ENCODE measurements around the gene F13A1. TPM values are rescaled to one million over a fixed set of nuclear protein-coding genes. Genes with fewer than 3 reads are reported as not detected.

The F13A1 gene
- polyA plus RNA-seq, 1 donor (not counting 4 experiments of a cell fraction or from before 2014, with no cell fraction given), result not detected

DNA sequence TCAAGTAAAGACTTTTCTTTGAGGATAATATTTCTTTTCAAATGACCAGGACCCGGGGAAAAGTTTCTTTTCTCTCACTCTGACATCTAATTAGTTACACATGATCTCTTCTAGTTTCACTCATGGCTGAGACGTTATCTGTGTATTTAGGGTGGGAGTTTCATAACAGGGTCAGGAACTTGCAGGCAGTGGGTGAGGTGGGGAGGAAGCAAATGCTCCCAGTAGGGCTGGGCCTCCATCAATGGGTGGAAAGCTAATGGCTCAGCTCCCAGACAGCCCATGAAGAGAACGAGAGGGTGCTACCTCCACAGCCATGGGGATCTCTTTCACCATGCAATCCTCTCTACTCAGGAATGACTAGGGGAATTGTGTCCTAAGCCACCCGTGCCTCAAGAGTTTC, 119.3 kb downstream of the F13A1 start:
- Histone ChIP-seq H3K79me2 (ENCODE audit: control insufficient read depth, insufficient read depth, low read length) (no peaks in the 10 kb centered on the region), H3K9me1 (ENCODE audit: control insufficient read depth, extremely low read depth, insufficient read depth, low read length) (no peaks in the 10 kb centered on the region), H3K27ac (ENCODE audit: control insufficient read depth, insufficient read depth, low read length) (no peak overlapping the region), H3K4me3 (ENCODE audit: control insufficient read depth in 2 of 3, extremely low read depth in 1 of 3, insufficient read depth in 2 of 3, low read depth in 1 of 3, low read length in 3 of 3) (no peak overlapping the region), H3K27me3 (ENCODE audit: control insufficient read depth, extremely low read depth, insufficient read depth, low read length) (no peaks in the 10 kb centered on the region), H3K4me2 (ENCODE audit: control insufficient read depth, extremely low read depth, insufficient read depth, low read depth, low read length) (no peak overlapping the region), H2AFZ (ENCODE audit: control insufficient read depth, low read length) (no peak overlapping the region), H3K36me3 (ENCODE audit: control insufficient read depth in 2 of 2, extremely low read depth in 1 of 2, insufficient read depth in 2 of 2, low read length in 2 of 2) (no peaks in the 10 kb centered on the region), H3K9me3 (ENCODE audit: control insufficient read depth, low read depth, low read length) (no peaks in the 10 kb centered on the region), H4K20me1 (ENCODE audit: control insufficient read depth, extremely low read depth, insufficient read depth, low read length) (no peaks in the 10 kb centered on the region), H3K9ac (ENCODE audit: control insufficient read depth, extremely low read depth, insufficient read depth, low read length) (no peak overlapping the region), H3K4me1 (ENCODE audit: control insufficient read depth, extremely low read depth, insufficient read depth, low read length) (no peaks in the 10 kb centered on the region)
- DNase-seq (ENCODE audit: low read depth, low spot score) (no peak), FAIRE-seq (no peak)
- dilution Hi-C loops (cut with MboI; ENCODE audit: extremely low pct_ligation_motif_present, low sequenced_read_pairs), result no loop called here
- no peak for TF ChIP-seq EZH2 (IDR thresholded peaks at IDR 0.05; ENCODE audit: low read length)
- TF ChIP-seq, protein P1, sequence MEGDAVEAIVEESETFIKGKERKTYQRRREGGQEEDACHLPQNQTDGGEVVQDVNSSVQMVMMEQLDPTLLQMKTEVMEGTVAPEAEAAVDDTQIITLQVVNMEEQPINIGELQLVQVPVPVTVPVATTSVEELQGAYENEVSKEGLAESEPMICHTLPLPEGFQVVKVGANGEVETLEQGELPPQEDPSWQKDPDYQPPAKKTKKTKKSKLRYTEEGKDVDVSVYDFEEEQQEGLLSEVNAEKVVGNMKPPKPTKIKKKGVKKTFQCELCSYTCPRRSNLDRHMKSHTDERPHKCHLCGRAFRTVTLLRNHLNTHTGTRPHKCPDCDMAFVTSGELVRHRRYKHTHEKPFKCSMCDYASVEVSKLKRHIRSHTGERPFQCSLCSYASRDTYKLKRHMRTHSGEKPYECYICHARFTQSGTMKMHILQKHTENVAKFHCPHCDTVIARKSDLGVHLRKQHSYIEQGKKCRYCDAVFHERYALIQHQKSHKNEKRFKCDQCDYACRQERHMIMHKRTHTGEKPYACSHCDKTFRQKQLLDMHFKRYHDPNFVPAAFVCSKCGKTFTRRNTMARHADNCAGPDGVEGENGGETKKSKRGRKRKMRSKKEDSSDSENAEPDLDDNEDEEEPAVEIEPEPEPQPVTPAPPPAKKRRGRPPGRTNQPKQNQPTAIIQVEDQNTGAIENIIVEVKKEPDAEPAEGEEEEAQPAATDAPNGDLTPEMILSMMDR (optimal IDR thresholded peaks at IDR 0.05 in 1 of 3, IDR thresholded peaks at IDR 0.05 in 1 of 3, conservative IDR thresholded peaks at IDR 0.05 in 1 of 3; ENCODE audit: extremely low read depth in 1 of 3, insufficient read depth in 2 of 3, low read length in 3 of 3), result no peak

DNA sequence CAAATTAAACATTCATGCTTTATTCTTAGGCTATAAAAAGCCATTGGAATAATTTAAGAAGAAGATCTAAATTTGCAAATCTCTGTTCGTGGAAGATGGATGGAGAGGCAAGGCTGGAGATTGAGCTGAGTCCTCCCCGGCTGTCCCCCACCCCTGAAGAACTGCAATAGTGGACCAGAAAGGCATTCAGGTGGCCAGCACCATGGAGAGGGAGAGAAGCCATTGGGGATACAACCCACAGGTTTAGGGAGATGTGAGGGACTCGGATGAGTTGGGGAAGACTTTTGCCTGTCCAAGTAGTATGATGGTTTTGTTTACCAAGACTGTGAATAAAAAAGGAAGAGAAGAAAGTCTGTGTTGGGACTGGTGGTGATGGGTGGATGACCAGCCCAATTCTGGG, 120.8 kb downstream of the F13A1 start:
- DNase-seq (ENCODE audit: low read depth, low spot score) (no peak), FAIRE-seq (no peak)
- dilution Hi-C loops (cut with MboI; ENCODE audit: extremely low pct_ligation_motif_present, low sequenced_read_pairs), result no loop called here

More for the DNA sequence above, 120.8 kb downstream of the F13A1 start:
- TF ChIP-seq EZH2 (IDR thresholded peaks at IDR 0.05; ENCODE audit: low read length), result no peak
- TF ChIP-seq, protein P1 (optimal IDR thresholded peaks at IDR 0.05 in 1 of 3, IDR thresholded peaks at IDR 0.05 in 1 of 3, conservative IDR thresholded peaks at IDR 0.05 in 1 of 3; ENCODE audit: extremely low read depth in 1 of 3, insufficient read depth in 2 of 3, low read length in 3 of 3), result no peak
- Histone ChIP-seq H2AFZ (ENCODE audit: control insufficient read depth, low read length) (no peak overlapping the region), H3K27ac (ENCODE audit: control insufficient read depth, insufficient read depth, low read length) (no peak overlapping the region), H4K20me1 (ENCODE audit: control insufficient read depth, extremely low read depth, insufficient read depth, low read length) (no peaks in the 10 kb centered on the region), H3K4me1 (ENCODE audit: control insufficient read depth, extremely low read depth, insufficient read depth, low read length) (no peaks in the 10 kb centered on the region), H3K27me3 (ENCODE audit: control insufficient read depth, extremely low read depth, insufficient read depth, low read length) (no peaks in the 10 kb centered on the region), H3K4me3 (ENCODE audit: control insufficient read depth in 2 of 3, extremely low read depth in 1 of 3, insufficient read depth in 2 of 3, low read depth in 1 of 3, low read length in 3 of 3) (no peak overlapping the region), H3K4me2 (ENCODE audit: control insufficient read depth, extremely low read depth, insufficient read depth, low read depth, low read length) (no peak overlapping the region), H3K9ac (ENCODE audit: control insufficient read depth, extremely low read depth, insufficient read depth, low read length) (no peak overlapping the region), H3K9me3 (ENCODE audit: control insufficient read depth, low read depth, low read length) (no peaks in the 10 kb centered on the region), H3K79me2 (ENCODE audit: control insufficient read depth, insufficient read depth, low read length) (no peaks in the 10 kb centered on the region), H3K9me1 (ENCODE audit: control insufficient read depth, extremely low read depth, insufficient read depth, low read length) (no peaks in the 10 kb centered on the region), H3K36me3 (ENCODE audit: control insufficient read depth in 2 of 2, extremely low read depth in 1 of 2, insufficient read depth in 2 of 2, low read length in 2 of 2) (no peaks in the 10 kb centered on the region)

Data from keratinocyte (primary cell).